AG09309 (cell line): ENCODE results near the gene LDHD.

Experiments
- DNase-seq: peaks from one replicate; pipeline ENCODE4 v3.0.0-alpha.2; 2010; ENCODE audit warnings: low read depth
- H3K4me3 ChIP-seq: 2 replicates; pipeline ENCODE4 v1.5.1; 2011; ENCODE audit warnings: mild to moderate bottlenecking, low read depth, low read length, moderate library complexity; ENCODE audit not compliant: control insufficient read depth
- CTCF ChIP-seq: IDR thresholded peaks from 2 replicates; pipeline ENCODE4 v1.5.1; 2011; ENCODE audit warnings: mild to moderate bottlenecking, low read depth, low read length, inconsistent platforms; ENCODE audit not compliant: insufficient read depth, control insufficient read depth; ENCODE audit errors: missing control alignments

The LDHD gene

GRCh38 chr16:75062976-75063346, 53.6 kb downstream of the LDHD start:
- H3K4me3 ChIP-seq: no peak overlapping the region
- no peak for TF ChIP-seq CTCF
- no peak for DNase-seq

GRCh38 chr16:75062135-75062975, 54.2 kb downstream of the LDHD start:
- no peak for DNase-seq
- TF ChIP-seq CTCF: no peak
- no peak overlapping the region for H3K4me3 ChIP-seq
